HG02840 (cell line): ENCODE data around the gene RRAD.
"Not testable (repeated sequence)": the region's sequence is repeated elsewhere in the genome, so short reads cannot be mapped to it uniquely, and the experiment has no call there.

Source experiments
- ATAC-seq: cut with Tn5 transposase; IDR thresholded peaks from one replicate; pipeline ENCODE4 v1.9.1; 2021; ENCODE audit warnings: mild to moderate bottlenecking, moderate library complexity, moderate number of reproducible peaks; ENCODE audit not compliant: unreplicated experiment, low FRiP score

Gene RRAD

GRCh38 chr16:66934839-66935313, 9.5 kb upstream of the RRAD start:
- not testable (repeated sequence) for ATAC-seq

- ATAC-seq: peak; percentile 56
Observed at GRCh38 chr16:66934138-66934838, 9.0 kb upstream of the RRAD start, which contains the start of gene CIAO2B. TSS of gene CIAO2B (minus strand) at chr16:66934402. CDS start at chr16:66934364, 38 bp downstream.

- ATAC-seq: peak; percentile 6
Observed at GRCh38 chr16:66933776-66934137, 8.4 kb upstream of the RRAD start.

GRCh38 chr16:66932076-66932475, 6.7 kb upstream of the RRAD start:
- no peak for ATAC-seq

GRCh38 chr16:66931665-66932064, 6.3 kb upstream of the RRAD start:
- ATAC-seq: no peak

GRCh38 chr16:66930189-66930588, 4.9 kb upstream of the RRAD start:
- no peak for ATAC-seq

GRCh38 chr16:66928702-66929388, 3.5 kb upstream of the RRAD start:
- ATAC-seq: no peak

GRCh38 chr16:66927918-66928649, 2.7 kb upstream of the RRAD start:
- ATAC-seq: no peak

GRCh38 chr16:66926961-66927436, 1.7 kb upstream of the RRAD start:
- no peak for ATAC-seq

- no peak for ATAC-seq
Observed at GRCh38 chr16:66926171-66926947, 1.0 kb upstream of the RRAD start.

- ATAC-seq: no peak
Observed at GRCh38 chr16:66924527-66925321, 611 bp downstream of the RRAD start.

- no peak for ATAC-seq
Observed at GRCh38 chr16:66923866-66924265, 1.5 kb downstream of the RRAD start.

- ATAC-seq: no peak
Observed at GRCh38 chr16:66923247-66923731, 2.0 kb downstream of the RRAD start.

GRCh38 chr16:66921729-66922450, 3.4 kb downstream of the RRAD start:
- no peak for ATAC-seq

- ATAC-seq: no peak
Observed at GRCh38 chr16:66920924-66921680, 4.2 kb downstream of the RRAD start.

GRCh38 chr16:66920299-66920590, 5.1 kb downstream of the RRAD start:
- no peak for ATAC-seq

GRCh38 chr16:66919569-66920298, 5.6 kb downstream of the RRAD start:
- no peak for ATAC-seq
